Daoy (cell line): ENCODE measurements around the gene ZSCAN4. TPM values are rescaled to one million over a fixed set of nuclear protein-coding genes. Genes with fewer than 3 reads are reported as not detected.

Experiments used
- DNase-seq: peaks from one replicate; pipeline ENCODE4 v3.0.0-alpha.2; 2015; ENCODE audit warnings: low read depth
- total RNA-seq: library from RNA; depleted of rRNA; stranded (reverse); fragments of >200 nt; shearing (Covaris generic); gene quantifications from 2 replicates; pipeline ENCODE4 v1.2.3, GENCODE V29; 2014; rRNA removed

The ZSCAN4 gene
- total RNA-seq, result not detected in 2 replicates

- DNase-seq, result no peak
Observed at GRCh38 chr19:57668635-57669034, at the start of gene ZSCAN4. Gene ZSCAN4 (plus strand): TSS chr19:57668935. CDS start chr19:57676146, 7,211 bp downstream.

- no peak for DNase-seq
Observed at GRCh38 chr19:57620673-57621348, 47.9 kb upstream of the ZSCAN4 start.

- no peak for DNase-seq
Observed at GRCh38 chr19:57623091-57623490, 45.6 kb upstream of the ZSCAN4 start.

GRCh38 chr19:57632987-57633831 is 35.5 kb upstream of the ZSCAN4 start, which contains the start of gene ZNF211:
Gene ZNF211 (plus strand): TSS chr19:57633168. CDS start chr19:57633347, 179 bp downstream.
- DNase-seq, result peak; percentile 94

- DNase-seq, result no peak
Observed at GRCh38 chr19:57633832-57634131, 35.0 kb upstream of the ZSCAN4 start.

- no peak for DNase-seq
Observed at GRCh38 chr19:57637379-57637778, 31.4 kb upstream of the ZSCAN4 start.

- DNase-seq, result no peak
Observed at GRCh38 chr19:57641715-57642234, 27.0 kb upstream of the ZSCAN4 start.

GRCh38 chr19:57642396-57643046 is 26.2 kb upstream of the ZSCAN4 start:
- no peak for DNase-seq

GRCh38 chr19:57643734-57644133 is 25.0 kb upstream of the ZSCAN4 start:
- no peak for DNase-seq

- DNase-seq, result no peak
Observed at GRCh38 chr19:57648331-57649003, 20.3 kb upstream of the ZSCAN4 start.

GRCh38 chr19:57651654-57651996 is 17.1 kb upstream of the ZSCAN4 start:
- no peak for DNase-seq

- DNase-seq, result no peak
Observed at GRCh38 chr19:57653689-57654088, 15.0 kb upstream of the ZSCAN4 start.

GRCh38 chr19:57655443-57655842 is 13.3 kb upstream of the ZSCAN4 start:
- DNase-seq, result no peak

GRCh38 chr19:57656346-57656745 is 12.4 kb upstream of the ZSCAN4 start:
- DNase-seq, result no peak

GRCh38 chr19:57664269-57665127 is 4.2 kb upstream of the ZSCAN4 start:
- DNase-seq, result peak; percentile 56

- no peak for DNase-seq
Observed at GRCh38 chr19:57665261-57665806, 3.4 kb upstream of the ZSCAN4 start.

GRCh38 chr19:57667228-57667627 is 1.5 kb upstream of the ZSCAN4 start:
- DNase-seq, result no peak

- no peak for DNase-seq
Observed at GRCh38 chr19:57671124-57671895, 2.6 kb downstream of the ZSCAN4 start.

GRCh38 chr19:57672466-57672865 is 3.7 kb downstream of the ZSCAN4 start:
- no peak for DNase-seq

- DNase-seq, result no peak
Observed at GRCh38 chr19:57675881-57676280, 7.1 kb downstream of the ZSCAN4 start.
